SHP77 treated with DMSO at 0.1 percent for 48 hours (cell line): ENCODE data around the gene LIX1.
"Not testable (repeated sequence)": the region's sequence is repeated elsewhere in the genome, so short reads cannot be mapped to it uniquely, and the experiment has no call there.

Experiments
- DNase-seq: peaks from one replicate; lab custom pipeline; 2025; lab: John Stamatoyannopoulos, UW

Gene LIX1

DNA sequence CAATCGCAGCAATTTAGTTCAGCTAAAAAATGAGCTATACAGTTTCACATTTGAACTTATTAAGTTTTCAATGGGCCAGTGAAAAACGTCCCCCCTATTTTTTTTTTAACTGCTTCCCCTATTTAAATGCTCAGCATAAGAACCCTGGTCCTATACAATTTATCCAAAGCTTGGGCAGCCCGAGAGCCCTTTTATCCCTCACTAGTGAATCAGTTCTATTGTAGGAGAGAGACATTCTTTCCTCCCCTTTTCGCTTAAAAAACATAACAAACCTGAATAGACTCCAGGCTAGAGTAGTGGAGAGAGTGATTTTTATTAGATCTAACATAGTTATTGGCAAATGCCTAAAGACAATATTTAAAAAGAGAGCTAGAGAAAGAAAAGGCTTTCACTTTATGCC lies 1.4 kb downstream of the LIX1 start:
- DNase-seq: no peak

DNA sequence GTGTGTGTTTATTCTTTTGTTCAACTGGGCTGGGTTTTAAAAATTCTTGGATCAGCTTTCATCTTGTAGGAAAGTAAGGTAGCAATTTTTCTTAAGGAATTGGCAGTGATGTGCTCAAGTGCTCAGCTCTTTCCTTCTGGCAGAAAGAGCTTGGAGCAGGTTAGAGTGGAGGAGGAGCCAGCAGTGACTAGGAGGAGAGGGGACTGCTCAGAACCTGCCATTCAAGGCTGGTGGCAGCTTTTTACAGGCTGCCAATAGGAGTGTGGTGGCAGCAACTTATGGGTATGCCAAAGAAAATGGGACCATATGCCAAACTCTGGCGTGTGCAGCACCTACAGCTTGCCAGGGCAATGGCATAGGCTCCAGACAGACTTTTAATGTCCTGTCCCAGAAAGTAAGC lies 2.2 kb downstream of the LIX1 start:
- DNase-seq: not testable (repeated sequence)

DNA sequence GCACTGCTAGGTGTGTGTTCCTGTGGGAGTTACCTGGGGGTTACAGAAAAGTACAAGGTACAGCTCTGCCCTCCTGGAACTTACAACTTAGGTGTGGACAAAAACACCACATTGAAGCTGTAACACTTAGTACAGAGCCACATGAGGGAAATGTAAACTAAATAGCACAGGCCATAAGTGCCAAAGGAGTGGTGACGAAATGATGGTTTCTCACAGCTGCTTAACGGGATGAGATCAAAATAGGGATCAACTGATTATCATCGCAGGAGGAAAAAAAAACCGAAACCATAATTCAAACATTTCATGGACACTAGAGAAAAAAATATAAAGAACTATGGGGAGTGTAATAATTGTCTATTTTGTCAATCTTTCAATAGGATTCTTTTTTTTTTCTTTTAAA lies 5.9 kb downstream of the LIX1 start:
- no peak for DNase-seq

DNA sequence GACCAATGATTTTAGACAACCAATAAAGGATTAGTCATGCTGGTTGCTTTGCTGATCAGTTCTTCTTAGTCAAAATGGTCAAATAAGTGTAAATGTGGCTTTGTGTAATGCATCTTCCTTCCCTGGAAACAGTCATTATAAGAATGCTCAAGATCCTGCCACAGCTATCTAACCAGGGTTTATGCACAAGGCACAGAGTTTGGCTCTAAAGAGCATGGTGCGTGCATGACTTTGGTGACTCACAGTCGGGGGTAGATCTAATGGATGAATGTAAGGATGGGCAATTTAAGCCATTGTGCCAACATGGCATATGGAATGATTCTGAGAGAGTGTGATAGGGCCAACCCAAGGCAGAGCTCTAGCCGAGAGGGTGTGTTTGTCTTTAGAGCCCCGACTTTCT lies 6.5 kb downstream of the LIX1 start:
- DNase-seq: no peak

DNA sequence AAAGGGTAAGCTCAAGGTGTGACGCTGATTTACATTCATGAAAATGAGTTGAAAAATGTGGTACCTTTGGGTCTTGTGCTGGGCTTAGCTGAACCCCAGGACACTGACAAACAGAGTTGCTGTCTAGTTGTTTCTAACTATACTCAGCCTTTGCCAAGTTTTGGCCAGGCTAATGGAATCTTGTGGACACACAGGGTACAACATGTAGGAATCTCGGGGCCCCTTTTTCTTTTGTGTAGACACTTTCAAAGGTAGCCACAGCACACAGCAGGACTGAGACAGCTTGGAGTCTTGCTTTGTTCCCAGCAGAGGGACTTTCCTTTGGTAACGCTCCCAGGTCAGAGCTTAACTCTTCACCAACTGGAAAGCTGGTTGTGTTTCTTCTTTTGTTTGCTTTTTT lies 7.8 kb downstream of the LIX1 start:
- DNase-seq: no peak

DNA sequence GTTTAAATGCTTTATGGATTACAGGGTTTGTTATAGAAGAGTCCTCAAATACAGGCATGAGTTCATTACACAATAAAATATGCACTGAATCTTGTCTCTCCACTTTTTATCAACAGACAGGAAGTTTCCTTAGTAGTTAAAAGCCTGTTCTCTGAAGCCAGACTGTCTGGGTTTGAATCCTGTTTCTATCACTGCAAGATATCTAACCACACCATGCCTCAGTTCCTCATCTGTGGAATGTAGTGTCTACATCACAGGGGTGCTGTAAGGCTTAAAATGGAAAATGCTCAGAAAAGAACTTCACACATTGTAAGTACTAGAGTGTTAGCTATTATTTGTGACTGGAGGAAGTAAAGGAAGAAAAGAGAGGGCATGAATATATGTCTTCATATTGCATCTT lies 9.3 kb downstream of the LIX1 start:
- DNase-seq: no peak

DNA sequence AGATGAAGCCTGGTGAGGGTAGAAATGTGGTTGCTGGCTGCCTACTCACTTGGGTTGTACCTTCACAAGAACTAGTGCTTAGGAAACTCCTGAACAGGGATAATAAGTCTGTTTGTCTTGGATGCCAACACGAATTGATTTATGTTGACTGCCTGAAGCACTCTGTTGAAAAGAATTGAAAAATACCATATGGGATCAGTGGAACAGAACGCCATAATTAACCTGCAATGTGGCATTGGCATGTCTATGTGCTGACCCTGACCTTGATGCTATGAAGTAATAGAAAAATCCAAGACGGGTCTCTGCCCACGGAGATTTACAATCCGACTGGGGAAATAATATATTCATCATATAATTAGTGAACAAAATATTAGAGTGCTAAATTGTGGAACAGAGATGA lies 10.5 kb downstream of the LIX1 start:
- DNase-seq: no peak

DNA sequence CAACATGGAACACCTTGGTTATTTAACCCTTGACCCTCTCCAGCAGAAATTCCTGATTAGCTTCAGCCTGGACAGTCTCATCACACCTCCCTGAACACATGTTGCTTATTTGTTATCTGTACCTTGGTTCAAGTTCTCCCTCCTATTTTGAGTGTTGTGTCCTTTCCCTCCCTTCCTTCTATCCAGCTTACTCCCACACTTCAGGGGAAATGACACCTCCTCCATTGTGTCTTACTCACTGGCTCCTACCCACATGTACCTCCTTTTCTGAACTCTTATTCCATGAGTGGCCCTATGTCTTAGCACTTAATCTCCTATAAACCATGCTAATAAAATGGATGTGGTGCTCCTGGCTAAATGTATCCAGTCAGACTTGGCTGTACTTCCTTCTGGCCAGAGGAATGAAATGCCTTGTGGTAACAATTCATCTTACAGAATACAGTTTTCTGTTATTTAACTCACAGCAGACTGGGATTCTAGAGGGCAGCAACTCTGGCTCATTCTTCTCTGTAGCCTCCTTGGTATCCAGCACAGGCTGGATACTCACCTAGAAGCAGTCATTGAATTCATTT lies 11.2 kb downstream of the LIX1 start:
- no peak for DNase-seq

DNA sequence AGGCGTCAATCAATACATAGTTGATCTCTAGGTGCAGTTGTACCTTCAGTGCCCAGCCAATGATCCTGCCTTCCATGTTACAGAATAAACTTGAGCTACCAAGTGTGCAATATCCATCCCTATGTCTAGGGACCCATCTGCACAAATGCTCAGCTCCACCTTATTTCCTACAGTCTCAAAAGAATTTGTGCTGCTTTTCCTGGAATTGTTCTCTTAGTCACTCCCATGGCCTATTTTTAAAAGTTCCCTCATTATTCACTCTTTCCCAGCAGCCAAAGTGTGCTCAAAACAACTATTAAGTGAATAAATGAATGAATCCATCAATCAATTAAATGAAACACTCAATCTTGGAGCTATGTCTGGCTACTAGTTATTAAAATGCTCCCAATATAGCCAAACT lies 14.7 kb downstream of the LIX1 start:
- no peak for DNase-seq

DNA sequence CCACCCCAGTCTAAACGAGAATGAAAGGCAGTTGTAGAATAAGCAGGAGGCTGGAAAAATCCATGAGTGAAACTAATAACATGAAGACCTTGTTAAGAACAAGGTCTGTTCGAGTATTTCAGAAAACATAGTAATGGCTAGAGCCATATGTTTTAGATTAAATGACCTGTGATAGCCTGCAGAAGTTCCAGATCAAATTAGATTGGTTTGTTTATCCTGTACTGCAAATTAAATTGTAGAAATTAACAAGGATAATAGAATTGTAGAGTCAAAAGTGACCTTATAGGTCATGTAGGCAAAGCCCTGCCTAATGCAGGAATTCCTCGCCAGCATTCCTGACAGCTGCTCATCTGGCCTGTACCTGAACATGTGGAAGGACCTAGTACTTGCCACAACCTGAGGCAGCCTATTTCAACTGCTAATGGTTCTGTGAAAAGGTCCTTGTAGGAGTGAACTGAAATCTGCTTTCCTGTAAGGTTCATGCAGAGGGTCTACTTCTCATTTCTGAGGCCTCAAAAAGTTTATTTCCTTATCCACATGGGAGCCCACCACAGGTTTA lies 17.2 kb downstream of the LIX1 start:
- no peak for DNase-seq

DNA sequence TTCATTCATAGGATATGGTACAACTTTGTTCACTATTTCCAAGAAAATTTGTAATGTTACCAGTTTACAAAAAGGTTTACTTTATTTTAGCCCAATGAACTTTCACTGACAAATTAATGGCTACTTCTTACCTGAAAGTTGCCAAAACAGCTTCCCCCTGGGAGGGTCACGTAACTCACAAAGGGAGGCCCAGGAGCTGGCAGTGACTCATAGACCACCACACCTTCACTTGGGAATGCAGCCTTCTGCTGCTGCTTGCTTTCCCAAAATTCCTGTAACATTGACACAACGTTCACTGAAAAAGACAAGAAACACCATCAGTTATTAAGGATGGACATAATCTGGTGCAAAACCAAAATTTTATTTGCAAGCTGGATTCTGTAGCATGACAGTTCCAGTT lies 18.1 kb downstream of the LIX1 start:
- DNase-seq: no peak

DNA sequence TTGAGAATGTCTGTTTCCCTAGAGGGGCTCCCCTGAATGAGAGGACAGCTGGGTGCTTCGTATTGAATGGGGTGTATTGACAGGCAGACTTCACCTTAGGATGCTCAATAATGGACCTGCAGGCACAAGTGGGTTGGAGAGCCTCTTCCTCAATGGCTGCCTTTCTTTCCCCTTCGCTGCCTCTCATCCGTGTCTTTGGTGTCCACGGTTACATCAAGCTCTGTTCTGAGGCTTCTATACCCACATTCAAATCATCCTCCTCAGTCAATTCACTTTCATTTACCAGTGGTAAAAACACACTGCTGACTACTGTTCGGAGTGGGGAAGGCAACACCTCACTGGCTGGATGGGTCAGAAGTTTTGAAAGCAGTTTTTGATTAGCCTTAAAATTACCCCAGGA lies 20.6 kb downstream of the LIX1 start:
- DNase-seq: no peak

DNA sequence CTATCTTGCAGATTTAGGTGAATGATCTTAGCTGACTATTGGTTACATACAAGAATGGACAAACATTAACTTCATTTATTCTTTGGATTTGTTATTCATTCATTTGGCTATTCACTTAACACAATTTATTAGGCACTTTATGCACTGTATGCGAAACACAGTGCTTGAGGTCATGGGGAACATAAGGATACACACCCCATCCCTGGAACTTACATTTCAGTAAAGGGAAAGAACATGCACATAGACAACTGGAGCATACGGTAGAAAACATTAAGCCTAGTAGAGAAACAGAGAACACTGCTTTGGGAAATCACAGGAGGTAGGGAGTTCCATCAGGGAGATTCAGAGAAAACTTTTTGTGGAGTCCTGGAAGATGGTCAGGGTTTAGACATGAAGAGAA lies 22.2 kb downstream of the LIX1 start:
- DNase-seq: no peak

DNA sequence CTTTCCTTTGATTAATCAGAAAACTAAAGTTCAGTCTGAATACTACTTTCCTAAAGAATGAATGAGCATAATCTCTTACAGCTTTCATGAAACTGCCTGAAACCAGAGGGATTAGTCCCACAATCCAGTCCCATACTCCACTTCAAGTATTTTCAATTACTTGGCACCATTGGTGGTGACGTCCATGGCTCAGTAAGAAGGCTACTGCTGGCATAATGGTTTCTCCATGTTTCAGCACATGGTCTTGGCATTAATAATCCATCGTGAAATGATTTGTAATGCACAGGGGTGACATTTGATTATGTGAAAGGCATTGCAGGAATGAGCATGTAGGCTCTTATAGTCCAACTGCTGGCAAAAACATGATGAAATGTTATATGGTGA lies 23.4 kb downstream of the LIX1 start:
- DNase-seq: no peak

DNA sequence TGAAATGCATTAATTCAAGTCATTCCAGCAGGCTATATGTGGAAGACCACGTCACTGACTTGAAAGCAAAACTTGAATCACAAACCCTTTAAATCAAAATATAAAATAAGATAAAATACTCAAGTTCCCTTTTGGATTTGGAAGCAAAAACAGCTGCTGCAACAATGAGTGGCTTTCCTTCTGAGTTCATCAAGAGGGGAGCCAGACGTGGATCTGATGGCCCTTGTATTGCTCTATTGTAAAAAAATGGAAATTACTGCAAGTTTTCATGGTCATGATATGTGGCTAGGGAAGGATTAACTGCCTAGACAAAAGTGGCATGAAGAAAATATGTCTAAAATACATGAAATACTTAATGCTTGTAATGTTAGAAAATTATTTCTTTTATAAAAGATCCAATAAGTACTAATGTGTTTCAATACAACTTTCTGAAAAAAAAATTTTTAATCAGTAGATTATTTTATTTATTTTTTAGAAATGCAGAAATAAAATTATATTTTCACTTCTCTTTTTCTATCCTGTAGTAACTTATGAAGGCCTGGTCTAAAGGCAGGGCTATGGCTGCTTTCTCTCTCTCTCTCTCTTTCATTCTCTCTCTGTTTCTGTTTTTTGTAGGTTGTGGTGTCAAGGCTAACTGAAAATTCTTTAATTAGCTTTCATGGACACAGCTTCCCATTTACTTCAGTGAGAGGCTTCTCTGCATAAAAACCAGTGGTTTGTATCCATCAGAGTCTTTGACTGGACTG lies 24.0 kb downstream of the LIX1 start:
- no peak for DNase-seq

DNA sequence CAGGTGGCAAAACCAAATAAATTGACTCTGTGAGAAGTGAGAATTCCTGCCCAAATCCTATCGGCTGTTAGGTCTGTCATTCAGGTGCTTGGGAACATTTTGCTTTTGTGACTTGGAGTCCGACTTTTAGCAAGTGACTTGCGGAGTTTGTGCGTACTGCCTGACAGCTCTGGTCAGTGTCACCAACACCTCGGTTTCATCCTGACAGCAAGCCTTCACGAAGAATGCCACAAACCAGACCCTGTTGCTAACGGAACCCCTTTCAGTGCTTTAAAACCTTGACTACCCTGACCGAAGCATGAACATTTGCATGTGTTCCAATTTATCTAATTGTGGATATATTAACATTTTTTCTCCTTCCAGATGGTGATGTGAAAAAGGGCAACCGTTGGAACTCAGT lies 26.5 kb downstream of the LIX1 start:
- no peak for DNase-seq

DNA sequence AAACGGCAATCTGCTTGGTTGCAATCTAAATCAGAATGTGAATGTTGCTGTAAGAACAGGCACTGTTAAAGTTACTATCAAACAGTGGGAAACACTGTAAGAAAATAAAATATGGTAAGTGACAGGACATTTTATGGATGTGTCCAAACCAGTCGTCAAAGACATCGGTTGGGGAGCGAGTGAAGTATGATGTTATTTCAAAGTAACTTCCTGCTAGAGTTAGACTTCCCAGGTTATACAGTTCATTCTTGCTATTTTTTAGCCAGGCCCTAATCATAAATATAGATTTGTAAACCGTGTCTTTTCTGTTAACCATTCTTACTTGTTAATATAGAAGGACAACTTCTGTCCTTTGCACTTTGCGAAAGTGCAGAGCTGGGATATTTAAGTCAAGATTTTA lies 30.2 kb downstream of the LIX1 start:
- no peak for DNase-seq

DNA sequence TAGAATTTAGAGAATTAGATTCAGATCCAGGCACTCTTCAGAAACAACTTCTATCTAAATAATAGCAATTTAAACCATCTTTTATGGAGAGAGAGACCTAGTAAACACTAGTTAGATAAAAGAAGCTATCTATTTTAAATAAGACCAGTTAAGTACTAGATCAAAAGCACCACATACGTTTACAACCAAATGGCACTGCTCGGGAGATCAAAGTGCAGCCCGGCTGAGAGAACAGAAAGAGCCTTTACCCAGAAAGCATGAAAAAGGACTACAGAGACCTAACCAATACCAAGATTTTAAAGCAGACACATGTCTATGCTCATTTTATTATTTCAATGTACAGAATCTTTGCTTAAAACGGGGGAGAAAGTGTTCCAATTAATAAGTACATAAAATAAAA lies 30.8 kb downstream of the LIX1 start:
- no peak for DNase-seq

DNA sequence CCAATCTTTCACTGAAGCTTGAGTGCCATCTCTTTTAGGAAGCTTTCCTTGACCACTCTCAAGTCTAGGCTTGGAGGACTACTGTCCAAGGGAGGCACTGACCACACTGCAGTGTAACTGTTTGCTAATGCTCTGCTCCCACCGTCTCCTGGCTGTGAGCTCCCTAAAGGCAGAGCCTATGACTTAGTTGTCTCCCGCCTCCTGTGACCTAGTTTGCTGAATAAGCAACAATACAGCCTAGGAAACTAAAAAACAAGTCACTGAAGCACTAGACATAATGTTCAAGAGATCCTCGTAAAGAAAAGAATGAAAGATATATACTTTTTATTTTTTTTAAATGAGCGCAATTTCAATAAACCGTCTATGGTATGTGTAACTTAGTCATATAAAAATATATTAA lies 31.4 kb downstream of the LIX1 start:
- no peak for DNase-seq

DNA sequence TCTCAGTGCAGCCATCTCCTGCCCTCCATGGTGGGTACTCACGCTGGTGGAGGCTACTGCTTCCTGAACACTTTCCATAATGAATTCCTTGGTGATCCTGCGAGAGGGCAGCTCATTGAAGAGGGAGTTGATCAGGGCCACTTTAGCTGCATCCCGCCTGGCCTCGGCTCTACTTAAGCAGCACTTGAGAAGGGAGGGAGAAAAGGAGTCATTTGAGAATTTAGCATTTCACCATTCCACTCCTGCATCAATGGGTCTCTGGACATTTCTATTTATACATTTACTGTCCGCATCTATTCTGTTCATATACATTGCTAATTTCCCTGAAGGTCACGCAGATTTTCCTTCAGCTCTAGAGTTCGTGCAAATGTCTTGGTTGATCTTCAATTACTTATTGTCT lies 35.1 kb downstream of the LIX1 start:
- no peak for DNase-seq

DNA sequence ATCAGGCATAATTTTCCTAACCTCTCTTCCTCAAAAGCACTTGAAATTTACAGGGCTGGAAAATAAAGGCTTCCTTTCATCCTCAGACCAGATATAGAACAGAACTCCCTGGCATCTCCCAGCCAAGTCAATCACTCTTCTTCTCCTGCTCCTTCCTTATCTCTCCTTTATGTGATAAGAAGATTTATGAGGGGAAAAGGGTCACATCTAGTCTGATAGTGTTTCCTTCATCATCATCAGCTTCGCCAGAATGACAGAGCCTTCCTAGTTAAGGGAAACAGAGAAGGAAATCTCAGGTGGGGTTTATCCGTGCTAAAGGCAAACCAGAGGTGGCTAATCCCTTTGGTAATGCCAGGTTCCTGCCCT lies 36.2 kb downstream of the LIX1 start:
- DNase-seq: no peak

DNA sequence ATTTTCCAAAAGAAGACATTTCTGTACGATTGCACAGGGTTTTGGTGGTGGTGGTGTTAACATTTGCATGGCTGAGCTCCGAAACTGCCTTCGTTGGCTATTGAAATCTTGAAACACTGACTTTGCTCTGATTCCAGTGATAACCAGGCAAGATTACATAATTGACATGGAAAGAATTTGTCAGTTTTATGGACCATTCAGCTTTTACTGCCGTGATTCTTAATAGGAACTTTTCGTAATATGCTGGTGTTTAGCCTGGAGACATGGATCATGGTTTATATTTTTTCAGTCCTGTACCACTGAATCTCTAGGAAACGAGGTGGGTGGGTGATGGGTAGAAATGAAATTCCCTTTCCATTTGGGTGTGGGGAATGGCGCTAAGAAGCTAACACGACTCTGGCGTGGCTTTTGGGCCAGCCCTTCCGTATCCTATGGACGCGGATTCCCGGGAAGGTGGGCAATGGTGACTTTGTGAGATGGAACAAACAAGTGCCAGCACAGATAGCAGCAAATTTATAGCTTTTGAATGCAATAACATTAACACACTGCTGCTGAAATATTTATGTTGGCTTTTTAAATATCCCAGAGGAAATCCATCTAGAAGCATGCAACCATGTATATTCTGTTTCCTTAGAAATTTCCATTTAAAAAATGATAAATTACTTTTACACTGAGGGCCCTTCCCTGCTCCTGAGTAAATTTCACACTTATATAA lies 36.8 kb downstream of the LIX1 start:
- DNase-seq: no peak

DNA sequence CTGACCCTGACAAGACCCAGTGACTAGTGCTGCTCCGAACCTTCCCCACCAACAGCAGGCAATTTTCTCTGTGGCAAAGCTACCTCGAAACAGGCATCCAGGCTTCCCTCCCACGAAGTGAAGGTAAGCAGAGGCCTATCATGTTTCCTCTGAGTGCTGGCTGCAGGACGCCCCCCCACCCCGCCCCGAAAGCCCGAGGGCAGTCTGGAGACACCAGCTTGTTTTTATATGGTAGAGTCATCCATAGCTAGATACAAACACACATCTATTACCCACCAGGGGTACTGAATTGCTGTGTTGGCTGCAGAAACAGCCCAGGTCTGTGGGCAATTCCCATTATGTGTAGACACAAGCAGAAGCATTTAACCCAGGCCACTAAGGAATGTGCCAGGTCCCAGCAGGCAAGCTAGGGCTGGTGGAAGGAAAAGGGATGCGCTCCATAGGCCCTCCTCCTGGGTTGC lies 40.4 kb downstream of the LIX1 start:
- no peak for DNase-seq
